ENCODE measurements around the gene NHERF1. TPM values are rescaled to one million over a fixed set of nuclear protein-coding genes. Genes with fewer than 3 reads are reported as not detected.
A peak's percentile ranks its signal among the peaks of the same experiment; 100 is the strongest.

Gene NHERF1
- total and polyA plus RNA-seq, 2 of the 13 experiments (the other 11 are each of a cell fraction or from before 2014, with no cell fraction given), result 169 to 269 TPM

DNA sequence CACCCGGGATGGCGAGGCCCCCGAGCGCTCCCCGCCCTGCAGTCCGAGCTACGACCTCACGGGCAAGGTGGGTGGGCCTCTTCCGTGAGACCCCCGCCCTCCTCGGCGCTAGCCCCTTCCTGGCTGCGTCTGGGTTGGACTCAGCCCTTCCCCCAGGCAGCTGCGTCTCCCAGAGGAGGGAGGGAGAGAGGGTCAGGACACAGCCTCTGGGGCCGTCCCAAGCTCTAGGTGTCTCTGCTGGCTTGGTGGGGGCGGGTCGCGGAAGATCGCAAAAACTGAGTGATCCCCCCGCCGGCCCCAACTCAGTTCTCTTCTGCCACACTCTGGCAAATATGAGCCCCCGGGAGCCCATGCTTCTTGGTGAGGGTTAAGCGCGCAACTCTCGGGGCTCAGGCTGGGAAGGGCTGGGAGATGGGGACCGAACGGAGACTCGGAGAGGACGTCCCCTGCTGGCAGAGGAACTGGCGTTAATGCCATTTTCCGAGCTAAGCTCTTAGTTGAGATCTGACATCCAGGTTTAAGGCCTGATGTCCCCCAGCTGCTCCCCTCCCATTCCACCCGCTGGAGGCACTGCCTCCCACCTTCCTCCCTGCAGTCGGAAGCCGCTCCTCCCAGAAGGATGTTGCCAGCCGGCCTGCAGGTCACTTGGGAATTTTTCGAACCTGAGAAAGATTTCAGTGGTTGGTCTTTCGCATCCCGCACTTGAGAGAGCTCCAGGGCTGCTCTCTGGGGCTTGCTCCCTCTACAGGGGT is 11.0 kb upstream of the NHERF1 start (continued):
- TF ChIP-seq ZNF652 (CRISPR knock-in tag; IDR thresholded peaks at IDR 0.05; ENCODE audit: borderline replicate concordance, low read depth), result no peak
- no peak for TF ChIP-seq NFYC (CRISPR knock-in tag; IDR thresholded peaks at IDR 0.05)
- no peak for TF ChIP-seq PBX2 (CRISPR knock-in tag; IDR thresholded peaks at IDR 0.05)
- TF ChIP-seq, protein P1, sequence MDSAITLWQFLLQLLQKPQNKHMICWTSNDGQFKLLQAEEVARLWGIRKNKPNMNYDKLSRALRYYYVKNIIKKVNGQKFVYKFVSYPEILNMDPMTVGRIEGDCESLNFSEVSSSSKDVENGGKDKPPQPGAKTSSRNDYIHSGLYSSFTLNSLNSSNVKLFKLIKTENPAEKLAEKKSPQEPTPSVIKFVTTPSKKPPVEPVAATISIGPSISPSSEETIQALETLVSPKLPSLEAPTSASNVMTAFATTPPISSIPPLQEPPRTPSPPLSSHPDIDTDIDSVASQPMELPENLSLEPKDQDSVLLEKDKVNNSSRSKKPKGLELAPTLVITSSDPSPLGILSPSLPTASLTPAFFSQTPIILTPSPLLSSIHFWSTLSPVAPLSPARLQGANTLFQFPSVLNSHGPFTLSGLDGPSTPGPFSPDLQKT (CRISPR knock-in tag; IDR thresholded peaks at IDR 0.05; ENCODE audit: borderline replicate concordance), result no peak
- 0 out of 2 replicates have a peak, but pooled peaks have one; percentile 47 for TF ChIP-seq ZFP91 (CRISPR knock-in tag; IDR thresholded peaks at IDR 0.05; ENCODE audit: borderline replicate concordance)
- TF ChIP-seq ZNF414 (CRISPR knock-in tag; IDR thresholded peaks at IDR 0.05), result no peak
- TF ChIP-seq ZBTB34 (CRISPR knock-in tag; IDR thresholded peaks at IDR 0.05), result no peak
- TF ChIP-seq ZNF724P (CRISPR knock-in tag; IDR thresholded peaks at IDR 0.05; ENCODE audit: borderline replicate concordance), result peak; percentile 23; the same call in 1 of the 2 replicates
- TF ChIP-seq ISL2 (CRISPR knock-in tag; IDR thresholded peaks at IDR 0.05), result no peak
- TF ChIP-seq ZNF552 (CRISPR knock-in tag; IDR thresholded peaks at IDR 0.05; ENCODE audit: borderline replicate concordance), result no peak
- TF ChIP-seq ZNF678 (CRISPR knock-in tag; IDR thresholded peaks at IDR 0.05), result no peak
- no peak for TF ChIP-seq ZBTB26 (CRISPR knock-in tag; IDR thresholded peaks at IDR 0.05; ENCODE audit: borderline replicate concordance)
- 0 out of 2 replicates have a peak, but pooled peaks have one; percentile 4 for TF ChIP-seq NFE2 (CRISPR knock-in tag; IDR thresholded peaks at IDR 0.05)
- no peak for TF ChIP-seq ZNF879 (CRISPR knock-in tag; IDR thresholded peaks at IDR 0.05)
- no peak for TF ChIP-seq CBX5 (CRISPR knock-in tag; IDR thresholded peaks at IDR 0.05; ENCODE audit: borderline replicate concordance)
- no peak for TF ChIP-seq KLF15 (CRISPR knock-in tag; IDR thresholded peaks at IDR 0.05; ENCODE audit: borderline replicate concordance)
- no peak for TF ChIP-seq DDIT3 (CRISPR knock-in tag; IDR thresholded peaks at IDR 0.05)
- no peak for TF ChIP-seq ZNF367 (CRISPR knock-in tag; IDR thresholded peaks at IDR 0.05; ENCODE audit: borderline replicate concordance)
- no peak for TF ChIP-seq FOXK1 (CRISPR knock-in tag; IDR thresholded peaks at IDR 0.05; ENCODE audit: borderline replicate concordance, low read depth)
- no peak for TF ChIP-seq ZNF713 (CRISPR knock-in tag; IDR thresholded peaks at IDR 0.05)
